ENCODE results near the gene ERAS. TPM values are rescaled to one million over a fixed set of nuclear protein-coding genes. Genes with fewer than 3 reads are reported as not detected.
"Not testable (repeated sequence)": the region's sequence is repeated elsewhere in the genome, so short reads cannot be mapped to it uniquely, and the experiment has no call there.

Gene ERAS
- total and polyA plus RNA-seq, 3 donors from 2014 or later = 0.76 to 2.0 (median 1.4) TPM

DNA sequence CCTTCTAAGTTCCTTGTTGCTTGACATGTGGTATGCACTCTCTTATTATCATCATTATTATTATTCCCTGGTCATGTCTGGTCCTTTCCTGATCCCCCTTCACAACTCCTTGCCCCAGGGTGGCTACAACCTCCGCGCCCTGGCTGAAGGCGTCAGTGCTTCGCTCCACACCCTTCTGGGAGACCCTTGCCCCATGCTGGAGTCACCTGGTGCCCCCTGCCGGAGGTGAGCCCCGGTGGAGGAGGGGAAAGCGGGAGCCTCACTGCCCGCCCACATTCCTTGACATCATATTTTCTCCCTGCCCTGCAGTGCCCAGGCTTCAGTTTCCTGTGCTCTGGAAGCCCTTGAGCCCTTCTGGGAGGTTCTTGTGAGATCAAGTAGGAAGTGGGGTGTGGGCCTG is 11.0 kb upstream of the ERAS start:
- Histone ChIP-seq H3K9me3 (no peaks in the 10 kb centered on the region), H3K4me1 (no peaks in the 10 kb centered on the region), H3K4me3 (no peak overlapping the region), H3K27me3 (no peaks in the 10 kb centered on the region), H3K27ac (no peak overlapping the region), H3K36me3 (ENCODE audit: low read depth, missing control alignments) (no peaks in the 10 kb centered on the region)
- no peak for DNase-seq
- TF ChIP-seq CTCF (IDR thresholded peaks at IDR 0.05) = no peak
- no peak for TF ChIP-seq POLR2A (IDR thresholded peaks at IDR 0.05)
- intact Hi-C loops (cut with DNase I; ENCODE audit: low total_unique reads) = no loop called here
- 88 to 100% methylated on average over 4 to 8 of the region's 8 CpGs for WGBS, 2 donors

- H3K9me3 ChIP-seq = no peaks in the 10 kb centered on the region
- no peak for DNase-seq
- WGBS, 2 donors = 92 to 94% methylated on average over 3 to 13 of the region's 18 CpGs
- no peaks in the 10 kb centered on the region for H3K36me3 ChIP-seq (ENCODE audit: low read depth, missing control alignments)
- no peak overlapping the region for H3K27ac ChIP-seq
- no peak overlapping the region for H3K4me3 ChIP-seq
- intact Hi-C loops (cut with DNase I; ENCODE audit: low total_unique reads) = no loop called here
- TF ChIP-seq CTCF (IDR thresholded peaks at IDR 0.05) (no peak), POLR2A (IDR thresholded peaks at IDR 0.05) (no peak)
- H3K27me3 ChIP-seq = no peaks in the 10 kb centered on the region
- no peaks in the 10 kb centered on the region for H3K4me1 ChIP-seq
Observed at GRCh38 chrX:48816014-48816810, 10.1 kb upstream of the ERAS start.

DNA sequence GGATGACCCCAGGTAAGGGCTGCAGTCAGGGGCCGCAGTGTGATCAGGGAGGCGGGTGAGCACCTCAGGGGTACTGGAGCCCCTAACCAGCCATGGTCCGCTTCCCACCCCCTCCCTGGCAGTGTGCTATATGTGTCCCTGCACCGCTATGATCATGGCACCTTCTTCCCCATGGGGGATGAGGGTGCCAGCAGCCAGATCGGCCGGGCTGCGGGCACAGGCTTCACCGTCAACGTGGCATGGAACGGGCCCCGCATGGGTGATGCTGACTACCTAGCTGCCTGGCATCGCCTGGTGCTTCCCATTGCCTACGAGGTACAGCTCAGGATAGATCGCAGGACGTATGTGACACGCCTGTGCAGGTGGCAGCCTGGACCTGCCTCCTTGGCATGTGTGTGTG is 8.2 kb upstream of the ERAS start:
- 87 to 100% methylated on average over 1 to 12 of the region's 16 CpGs for WGBS, 2 donors
- H3K27ac ChIP-seq = no peak overlapping the region
- H3K4me1 ChIP-seq = no peaks in the 10 kb centered on the region
- H3K9me3 ChIP-seq = no peaks in the 10 kb centered on the region
- H3K36me3 ChIP-seq (ENCODE audit: low read depth, missing control alignments) = no peaks in the 10 kb centered on the region
- H3K4me3 ChIP-seq = no peak overlapping the region
- DNase-seq = no peak
- TF ChIP-seq CTCF (IDR thresholded peaks at IDR 0.05) (no peak), POLR2A (IDR thresholded peaks at IDR 0.05) (no peak)
- intact Hi-C loops (cut with DNase I; ENCODE audit: low total_unique reads) = no loop called here
- no peaks in the 10 kb centered on the region for H3K27me3 ChIP-seq

- no peak overlapping the region for H3K4me3 ChIP-seq
- no peak overlapping the region for H3K27ac ChIP-seq
- H3K9me3 ChIP-seq = no peaks in the 10 kb centered on the region
- no peaks in the 10 kb centered on the region for H3K27me3 ChIP-seq
- no peaks in the 10 kb centered on the region for H3K36me3 ChIP-seq (ENCODE audit: low read depth, missing control alignments)
- no peaks in the 10 kb centered on the region for H3K4me1 ChIP-seq
- WGBS, 2 donors = 100% methylated on average over 2 to 3 of the region's 4 CpGs
- no peak for DNase-seq
- intact Hi-C loops (cut with DNase I; ENCODE audit: low total_unique reads) = no loop called here
- TF ChIP-seq CTCF (IDR thresholded peaks at IDR 0.05) = no peak
- no peak for TF ChIP-seq POLR2A (IDR thresholded peaks at IDR 0.05)
Observed at GRCh38 chrX:48818866-48819265, 7.4 kb upstream of the ERAS start.

DNA sequence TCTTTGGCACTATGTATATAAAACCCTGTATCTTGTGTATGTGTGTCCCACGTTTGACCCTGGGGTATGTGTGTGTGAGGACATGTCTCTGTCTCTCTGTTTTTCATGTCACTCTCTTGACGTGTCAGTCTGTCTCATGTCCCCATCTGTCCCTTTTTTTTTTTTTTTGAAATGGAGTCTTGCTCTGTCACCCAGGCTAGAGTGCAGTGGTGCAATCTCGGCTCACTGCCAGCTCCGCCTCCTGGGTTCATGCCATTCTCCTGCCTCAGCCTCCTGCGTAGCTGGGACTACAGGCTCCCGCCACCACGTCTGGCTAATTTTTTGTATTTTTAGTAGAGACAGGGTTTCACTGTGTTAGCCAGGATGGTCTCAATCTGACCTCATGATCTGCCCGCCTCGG is 6.9 kb upstream of the ERAS start:
- DNase-seq; H3K27ac ChIP-seq; H3K4me1 ChIP-seq; H3K9me3 ChIP-seq; H3K27me3 ChIP-seq; intact Hi-C loops (cut with DNase I; ENCODE audit: low total_unique reads); H3K36me3 ChIP-seq (ENCODE audit: low read depth, missing control alignments); H3K4me3 ChIP-seq: not testable (repeated sequence)
- WGBS, 2 donors = 68 to 89% methylated on average over 6 to 8 of the region's 9 CpGs
